Adrenal gland (tissue), 12 donors: ENCODE data around the gene CHST11. TPM values are rescaled to one million over a fixed set of nuclear protein-coding genes. Genes with fewer than 3 reads are reported as not detected.

ENCODE experiments used
- DNase-seq, 7 donors: peaks; one replicate each; pipeline ENCODE4 v3.0.0-alpha.2; 2019 to 2020
- H3K27ac ChIP-seq, 5 donors: fragments of 200-600 bp; sonication (generic) in 4 of 5; 1 replicate in 3 of 5; 2 replicates in 2 of 5; pipeline versions ENCODE4 v1.5.1 to v1.8.0; 2016 to 2020; ENCODE audit warnings: mild to moderate bottlenecking in 1 of 5
- H3K27me3 ChIP-seq: fragments of 200-600 bp; 2 replicates; pipeline ENCODE4 v1.8.0; 2021
- H3K36me3 ChIP-seq, 2 donors: fragments of 200-600 bp; replicated peaks in 1 of 2; 1 replicate in 1 of 2; 2 replicates in 1 of 2; pipeline versions ENCODE4 v1.5.1 to v1.8.0; 2018 to 2022
- H3K4me1 ChIP-seq, 2 donors: fragments of 200-600 bp; replicated peaks in 1 of 2; 1 replicate in 1 of 2; 2 replicates in 1 of 2; pipeline versions ENCODE4 v1.5.1 to v1.8.0; 2018 to 2021
- H3K4me3 ChIP-seq, 4 donors: fragments of 200-600 bp; sonication (generic) in 3 of 4; one replicate each; pipeline ENCODE4 v1.5.1; 2016 to 2018
- H3K9me3 ChIP-seq, 3 donors: fragments of 200-600 bp; sonication (generic) in 1 of 3; replicated peaks in 1 of 3; 1 replicate in 2 of 3; 2 replicates in 1 of 3; pipeline versions ENCODE4 v1.5.1 to v1.8.0; 2016 to 2021
- POLR2A ChIP-seq, 2 donors: fragments of 450-650 bp; IDR thresholded peaks; one replicate each; pipeline ENCODE4 v1.6.1; 2017; ENCODE audit warnings: antibody characterized with exemption in 2 of 2, mild to moderate bottlenecking in 2 of 2, moderate library complexity in 1 of 2
- WGBS, 4 donors: extraction: QIAGEN DNeasy Blood & Tissue Kit in 2 of 4; methylation state at CpG; one replicate each; pipeline versions ENCODE4 v1.1.5 to v1.1.7; 2013 to 2017; 5-methylcytosine and 5-hydroxymethylcytosine counted together
- intact Hi-C, 2 donors: fragments of 100-400 bp; cut with DNase I; formaldehyde crosslinking; loops; one replicate each; pipeline versions ENCODE4 v1.14.1 to v1.15.0; 2022 to 2023
- polyA plus RNA-seq, 3 donors: library from polyadenylated mRNA; stranded (reverse); fragments of 200-250 nt in 2 of 3; fragments of 350-450 nt in 1 of 3; fragmentation: Illumina TruSeq in 1 of 3; extraction: RNeasy Lipid Tissue Mini Kit (QIAGEN cat#74804) in 1 of 3; gene quantifications; one replicate each; pipeline ENCODE4 v1.2.3, GENCODE V29; 2013 to 2014
- total RNA-seq, 9 donors: library from RNA; depleted of rRNA in 4 of 9; stranded (reverse); fragments of >200 nt in 4 of 9; fragments of 120-200 nt in 1 of 9; fragmentation: NEBNext Ultra II Directional in 1 of 9; extraction: Animal tissue kit (Norgen Biotek cat#: 25700) in 1 of 9; gene quantifications; one replicate each; pipeline versions ENCODE4 v1.1.0 to v1.2.4, GENCODE V29; 2013 to 2023
- TF ChIP-seq, protein P1 (sequence below), 6 experiments: fragments of 450-650 bp in 4 of 6; fragments of 200-600 bp in 2 of 6; sonication (generic) in 1 of 6; IDR thresholded peaks; 1 replicate in 5 of 6; 2 replicates in 1 of 6; pipeline versions ENCODE4 v1.5.1 to v1.8.0; 2016 to 2021; ENCODE audit warnings: antibody characterized with exemption in 6 of 6, mild to moderate bottlenecking in 2 of 6, moderate library complexity in 1 of 6
- donor health status: healthy with polysubstance abuse.
- donor health status: Bipolar disorder and iron deficiency.
- donor health status: DM: yes; HTN: yes; CAD: no.
- donor health status: DM: no; HTN: no; CAD: no.
- donor health status: DM: no; HTN: no; CAD: no.
- donor health status: DM: yes; HTN: yes; CAD: no.

The CHST11 gene
- total and polyA plus RNA-seq, 12 donors: 6.2 to 95.1 (median 29.8) TPM

- no peaks in the 10 kb centered on the region for H3K27me3 ChIP-seq
- 84 to 90% (median 89%) methylated on average over 7 to 9 of the region's 9 CpGs for WGBS, 4 donors
- intact Hi-C loops: no loop called here
- no peaks in the 10 kb centered on the region for H3K4me1 ChIP-seq
- no peaks in the 10 kb centered on the region for H3K9me3 ChIP-seq
- TF ChIP-seq POLR2A (IDR thresholded peaks at IDR 0.05): no peak
- TF ChIP-seq, protein P1, sequence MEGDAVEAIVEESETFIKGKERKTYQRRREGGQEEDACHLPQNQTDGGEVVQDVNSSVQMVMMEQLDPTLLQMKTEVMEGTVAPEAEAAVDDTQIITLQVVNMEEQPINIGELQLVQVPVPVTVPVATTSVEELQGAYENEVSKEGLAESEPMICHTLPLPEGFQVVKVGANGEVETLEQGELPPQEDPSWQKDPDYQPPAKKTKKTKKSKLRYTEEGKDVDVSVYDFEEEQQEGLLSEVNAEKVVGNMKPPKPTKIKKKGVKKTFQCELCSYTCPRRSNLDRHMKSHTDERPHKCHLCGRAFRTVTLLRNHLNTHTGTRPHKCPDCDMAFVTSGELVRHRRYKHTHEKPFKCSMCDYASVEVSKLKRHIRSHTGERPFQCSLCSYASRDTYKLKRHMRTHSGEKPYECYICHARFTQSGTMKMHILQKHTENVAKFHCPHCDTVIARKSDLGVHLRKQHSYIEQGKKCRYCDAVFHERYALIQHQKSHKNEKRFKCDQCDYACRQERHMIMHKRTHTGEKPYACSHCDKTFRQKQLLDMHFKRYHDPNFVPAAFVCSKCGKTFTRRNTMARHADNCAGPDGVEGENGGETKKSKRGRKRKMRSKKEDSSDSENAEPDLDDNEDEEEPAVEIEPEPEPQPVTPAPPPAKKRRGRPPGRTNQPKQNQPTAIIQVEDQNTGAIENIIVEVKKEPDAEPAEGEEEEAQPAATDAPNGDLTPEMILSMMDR (IDR thresholded peaks at IDR 0.05): no peak
- H3K4me3 ChIP-seq: no peak overlapping the region
- DNase-seq: no peak
- H3K27ac ChIP-seq: no peak overlapping the region
- H3K36me3 ChIP-seq: no peaks in the 10 kb centered on the region
Measured at GRCh38 chr12:104549815-104550480, 93.2 kb downstream of the CHST11 start.

GRCh38 chr12:104551313-104551931, 94.7 kb downstream of the CHST11 start:
- no peaks in the 10 kb centered on the region for H3K27me3 ChIP-seq
- no peak overlapping the region for H3K27ac ChIP-seq
- no peak for DNase-seq
- H3K4me1 ChIP-seq: peaks cover 0 to 7% of the 10 kb centered on the region in 2 donors
- no peak overlapping the region for H3K4me3 ChIP-seq
- no peaks in the 10 kb centered on the region for H3K9me3 ChIP-seq
- no peak for TF ChIP-seq POLR2A (IDR thresholded peaks at IDR 0.05)
- TF ChIP-seq, protein P1 (IDR thresholded peaks at IDR 0.05): no peak
- H3K36me3 ChIP-seq: no peaks in the 10 kb centered on the region
- intact Hi-C loops: no loop called here
- WGBS, 4 donors: 86 to 91% (median 89%) methylated on average over 13 to 14 of the region's 14 CpGs

GRCh38 chr12:104553421-104553820, 96.7 kb downstream of the CHST11 start:
- no peak overlapping the region for H3K27ac ChIP-seq
- H3K27me3 ChIP-seq: no peaks in the 10 kb centered on the region
- no peaks in the 10 kb centered on the region for H3K36me3 ChIP-seq
- intact Hi-C loops: no loop called here
- no peak overlapping the region for H3K4me3 ChIP-seq
- TF ChIP-seq, protein P1 (IDR thresholded peaks at IDR 0.05): no peak
- TF ChIP-seq POLR2A (IDR thresholded peaks at IDR 0.05): no peak
- H3K9me3 ChIP-seq: no peaks in the 10 kb centered on the region
- 90 to 95% (median 92%) methylated on average over 4 of the region's 4 CpGs for WGBS, 4 donors
- no peak for DNase-seq
- peaks cover 0 to 7% of the 10 kb centered on the region in 2 donors for H3K4me1 ChIP-seq

GRCh38 chr12:104555648-104556047, 98.9 kb downstream of the CHST11 start:
- peaks cover 0 to 7% of the 10 kb centered on the region in 2 donors for H3K4me1 ChIP-seq
- H3K9me3 ChIP-seq: no peaks in the 10 kb centered on the region
- H3K27me3 ChIP-seq: no peaks in the 10 kb centered on the region
- DNase-seq: no peak
- no peak overlapping the region for H3K27ac ChIP-seq
- intact Hi-C loops: no loop called here
- WGBS, 4 donors: 52 to 66% (median 57%) methylated on average over 5 to 6 of the region's 6 CpGs
- no peak for TF ChIP-seq POLR2A (IDR thresholded peaks at IDR 0.05)
- no peak overlapping the region for H3K4me3 ChIP-seq
- no peaks in the 10 kb centered on the region for H3K36me3 ChIP-seq
